Natural killer cell (primary cell): Measurements from ENCODE around the gene RGS9. TPM values are rescaled to one million over a fixed set of nuclear protein-coding genes. Genes with fewer than 3 reads are reported as not detected.

Experiments used
- ATAC-seq, 3 donors: fragments of 150-1000 bp in 2 of 3; fragments of 200-7000 bp in 1 of 3; cut with Tn5 transposase; 1 replicate in 1 of 3; 2 replicates in 2 of 3; pipeline ENCODE4 v1.10.0; 2021; ENCODE audit warnings: mild to moderate bottlenecking in 2 of 3, moderate library complexity in 2 of 3
- DNase-seq, 2 donors: peaks; one replicate each; pipeline versions ENCODE4 v3.0.0 to v3.0.0-alpha.2; 2013 to 2021; ENCODE audit warnings: mixed read lengths in 1 of 2
- H3K27ac ChIP-seq: one replicate; pipeline ENCODE4 v1.5.1; 2013; ENCODE audit warnings: mild to moderate bottlenecking, low read length
- H3K27me3 ChIP-seq: one replicate; pipeline ENCODE4 v1.6.1; 2013; ENCODE audit warnings: low read length; ENCODE audit not compliant: control insufficient read depth, insufficient read depth
- H3K36me3 ChIP-seq: one replicate; pipeline ENCODE4 v1.6.1; 2013; ENCODE audit warnings: low read length; ENCODE audit not compliant: control insufficient read depth, insufficient read depth
- H3K4me1 ChIP-seq: one replicate; pipeline ENCODE4 v1.6.1; 2013; ENCODE audit warnings: low read length; ENCODE audit not compliant: control insufficient read depth, insufficient read depth
- H3K4me3 ChIP-seq: one replicate; pipeline ENCODE4 v1.5.1; 2013; ENCODE audit warnings: low read length
- H3K9me3 ChIP-seq: one replicate; pipeline ENCODE4 v1.6.1; 2013; ENCODE audit warnings: low read length; ENCODE audit not compliant: control insufficient read depth, insufficient read depth
- H3K27ac Mint-ChIP-seq, 2 donors: one replicate each; pipeline ENCODE4 v1.8.0; 2022; ENCODE audit warnings: mild to moderate bottlenecking in 2 of 2, mixed read lengths in 2 of 2, moderate library complexity in 1 of 2
- H3K27me3 Mint-ChIP-seq, 2 donors: one replicate each; pipeline ENCODE4 v1.8.0; 2022; ENCODE audit warnings: low read depth in 2 of 2, mixed read lengths in 2 of 2
- H3K36me3 Mint-ChIP-seq: one replicate; pipeline ENCODE4 v1.8.0; 2022; ENCODE audit warnings: mixed read lengths
- H3K4me1 Mint-ChIP-seq, 2 donors: one replicate each; pipeline ENCODE4 v1.8.0; 2022; ENCODE audit warnings: mixed read lengths in 2 of 2
- H3K4me3 Mint-ChIP-seq: one replicate; pipeline ENCODE4 v1.8.0; 2022; ENCODE audit warnings: mild to moderate bottlenecking, moderate library complexity, mixed read lengths
- H3K9me3 Mint-ChIP-seq, 2 donors: one replicate each; pipeline ENCODE4 v1.8.0; 2022; ENCODE audit warnings: mixed read lengths in 2 of 2
- CTCF ChIP-seq: fragments of 200-600 bp; IDR thresholded peaks from one replicate; pipeline ENCODE4 v1.8.0; 2022; ENCODE audit warnings: antibody characterized with exemption
- WGBS: methylation state at CpG from one replicate; pipeline ENCODE4 v1.1.7; 2013; ENCODE audit warnings: missing lambda C conversion rate; ENCODE audit not compliant: insufficient coverage; 5-methylcytosine and 5-hydroxymethylcytosine counted together
- intact Hi-C: fragments of 100-400 bp; cut with micrococcal nuclease; formaldehyde crosslinking; loops from one replicate; pipeline ENCODE4 v1.14.2; 2022
- total RNA-seq, 4 donors: library from RNA; stranded (reverse); fragments of 120-200 nt in 1 of 4; gene quantifications; one replicate each; pipeline versions ENCODE4 v1.2.3 to v1.2.4, GENCODE V29; 2013 to 2022

The RGS9 gene
- total RNA-seq, 3 donors from 2014 or later (not counting 1 experiment from before 2014, with no cell fraction given): 25.0 to 47.3 (median 37.2) TPM

GRCh38 chr17:65231662-65232335, 94.6 kb downstream of the RGS9 start:
- no peak overlapping the region for H3K27ac ChIP-seq
- H3K4me3 ChIP-seq: no peak overlapping the region
- DNase-seq (peak in 1 of 2 donors; percentile 71), ATAC-seq (peak; percentile 38 to 54 (median 48))
- peaks cover 5% of the 10 kb centered on the region for H3K9me3 ChIP-seq
- intact Hi-C loops: loop anchor here (1.0 kb wide), 2 partner anchors 325 to 934 kb away; no protein-coding TSS in a partner anchor
- no peak overlapping the region for H3K27ac Mint-ChIP-seq
- no peak overlapping the region for H3K4me3 Mint-ChIP-seq
- H3K36me3 ChIP-seq: no peaks in the 10 kb centered on the region
- peaks cover 31 to 34% of the 10 kb centered on the region in 2 donors for H3K4me1 Mint-ChIP-seq
- 56% methylated on average over 6 of the region's 8 CpGs for WGBS
- peaks cover 6 to 7% of the 10 kb centered on the region in 2 donors for H3K27me3 Mint-ChIP-seq
- H3K27me3 ChIP-seq: no peaks in the 10 kb centered on the region
- no peaks in the 10 kb centered on the region for H3K36me3 Mint-ChIP-seq
- peak; percentile 43 for TF ChIP-seq CTCF
- peaks cover 19% of the 10 kb centered on the region for H3K4me1 ChIP-seq
- H3K9me3 Mint-ChIP-seq: no peaks in the 10 kb centered on the region

GRCh38 chr17:65235284-65235683, 98.1 kb downstream of the RGS9 start:
- H3K9me3 Mint-ChIP-seq: no peaks in the 10 kb centered on the region
- DNase-seq: no peak
- peak in 1 of 3 donors; percentile 72 for ATAC-seq
- no peaks in the 10 kb centered on the region for H3K27me3 ChIP-seq
- no peak overlapping the region for H3K4me3 ChIP-seq
- intact Hi-C loops: no loop called here
- H3K27me3 Mint-ChIP-seq: peaks cover 18 to 36% of the 10 kb centered on the region in 2 donors
- H3K27ac Mint-ChIP-seq: no peak overlapping the region
- H3K4me1 Mint-ChIP-seq: peaks cover 0 to 8% of the 10 kb centered on the region in 2 donors
- no peak overlapping the region for H3K27ac ChIP-seq
- peaks cover 5% of the 10 kb centered on the region for H3K9me3 ChIP-seq
- H3K36me3 Mint-ChIP-seq: no peaks in the 10 kb centered on the region
- WGBS: 80% methylated on average over 1 of the region's 2 CpGs
- no peak overlapping the region for H3K4me3 Mint-ChIP-seq
- no peaks in the 10 kb centered on the region for H3K4me1 ChIP-seq
- no peak for TF ChIP-seq CTCF
- H3K36me3 ChIP-seq: no peaks in the 10 kb centered on the region

- WGBS: no CpG with 5 or more reads among the region's 1 CpG
- TF ChIP-seq CTCF: no peak
- Histone ChIP-seq H3K27ac (no peak overlapping the region), H3K27me3 (no peaks in the 10 kb centered on the region), H3K4me3 (no peak overlapping the region), H3K9me3 (peaks cover 5% of the 10 kb centered on the region), H3K36me3 (no peaks in the 10 kb centered on the region), H3K4me1 (no peaks in the 10 kb centered on the region)
- no peak for DNase-seq
- H3K36me3 Mint-ChIP-seq: no peaks in the 10 kb centered on the region
- no peak overlapping the region for H3K27ac Mint-ChIP-seq
- peaks cover 18 to 42% of the 10 kb centered on the region in 2 donors for H3K27me3 Mint-ChIP-seq
- no peak for ATAC-seq
- H3K4me1 Mint-ChIP-seq: peaks cover 0 to 5% of the 10 kb centered on the region in 2 donors
- no peaks in the 10 kb centered on the region for H3K9me3 Mint-ChIP-seq
- no peak overlapping the region for H3K4me3 Mint-ChIP-seq
- intact Hi-C loops: no loop called here
These were observed 99.2 kb downstream of the RGS9 start for GRCh38 chr17:65236321-65236720.
